GM12878 (cell line): ENCODE data around the gene LGALSL. TPM values are rescaled to one million over a fixed set of nuclear protein-coding genes. Genes with fewer than 3 reads are reported as not detected.

Source experiments
- ATAC-seq: fragments of 200-7000 bp; cut with Tn5 transposase; 3 replicates; pipeline ENCODE4 v1.9.1; 2020; ENCODE audit warnings: mild to moderate bottlenecking, moderate library complexity
- BruUV-seq: library from RNA; stranded (reverse); fragments of 400-500 nt; replicated peaks from 2 replicates; lab custom pipeline; 2021; lab: Mats Ljungman, UMichigan
- CTCF ChIA-PET: fragments of 300-600 bp; sonication (Branson Sonifier 250); formaldehyde crosslinking; extraction: SDS; loops from one replicate; lab custom pipeline; 2021; ENCODE audit warnings: inconsistent platforms; lab: Yijun Ruan, JAX
- POLR2A ChIA-PET: fragments of 350-600 bp; formaldehyde crosslinking; extraction: SDS; loops from one replicate; lab custom pipeline; 2021; ENCODE audit warnings: inconsistent platforms; lab: Charles Lee
- RAD21 ChIA-PET: fragments of 300-600 bp; sonication (Branson Sonifier 250); formaldehyde crosslinking; loops from one replicate; lab custom pipeline; 2023; ENCODE audit warnings: antibody characterized with exemption; ENCODE audit not compliant: unreplicated experiment; lab: Charles Lee
- SMC1A ChIA-PET: fragments of 300-600 bp; sonication (Branson Sonifier 250); formaldehyde crosslinking; loops from one replicate; lab custom pipeline; 2023; ENCODE audit not compliant: unreplicated experiment, uncharacterized antibody; lab: Charles Lee
- DNase-seq: peaks from one replicate; pipeline ENCODE4 v3.0.0-alpha.2; 2011; ENCODE audit warnings: low read depth, low spot score
- FAIRE-seq: peaks from 3 replicates; lab custom pipeline; 2011; peaks lifted over from hg19 to GRCh38; lab: Jason Lieb, UNC
- H2AFZ ChIP-seq: 2 replicates; pipeline ENCODE4 v1.6.0; 2011; ENCODE audit warnings: low read depth, low read length, control low read depth; ENCODE audit not compliant: control insufficient read depth
- H3K27ac ChIP-seq: 2 replicates; pipeline ENCODE4 v1.5.1; 2011; ENCODE audit warnings: control low read depth; ENCODE audit not compliant: control insufficient read depth, insufficient read depth
- H3K27me3 ChIP-seq, 2 experiments: replicated peaks in 1 of 2; 2 replicates each; pipeline versions ENCODE4 v1.6.0 to v1.6.1; 2011; ENCODE audit warnings: low read length in 1 of 2; ENCODE audit not compliant: control insufficient read depth in 2 of 2, insufficient read depth in 2 of 2
- H3K36me3 ChIP-seq, 2 experiments: 2 replicates each; pipeline ENCODE4 v1.5.1; 2011; ENCODE audit warnings: low read length in 1 of 2; ENCODE audit not compliant: control insufficient read depth in 2 of 2, insufficient read depth in 2 of 2
- H3K4me1 ChIP-seq: 2 replicates; pipeline ENCODE4 v1.6.1; 2011; ENCODE audit warnings: mild to moderate bottlenecking, low read length, moderate library complexity, mixed read lengths; ENCODE audit not compliant: control insufficient read depth, insufficient read depth
- H3K4me2 ChIP-seq: 2 replicates; pipeline ENCODE4 v1.6.0; 2011; ENCODE audit warnings: control low read depth; ENCODE audit not compliant: control insufficient read depth, insufficient read depth
- H3K4me3 ChIP-seq: fragments of 200-600 bp; sonication (generic); 2 replicates; pipeline ENCODE4 v1.5.1; 2016
- H3K79me2 ChIP-seq: 2 replicates; pipeline ENCODE4 v1.6.0; 2011; ENCODE audit warnings: low read length; ENCODE audit not compliant: control insufficient read depth, insufficient read depth
- H3K9ac ChIP-seq: 2 replicates; pipeline ENCODE4 v1.8.0; 2011; ENCODE audit warnings: low read length, control low read depth, mixed read lengths; ENCODE audit not compliant: control insufficient read depth, insufficient read depth
- H3K9me3 ChIP-seq: replicated peaks from 3 replicates; pipeline ENCODE4 v1.5.1; 2011; ENCODE audit warnings: mild to moderate bottlenecking, low read length; ENCODE audit not compliant: control insufficient read depth, insufficient read depth
- H4K20me1 ChIP-seq: 2 replicates; pipeline ENCODE4 v1.6.0; 2011; ENCODE audit not compliant: control insufficient read depth, insufficient read depth
- BHLHE40 ChIP-seq, 2 experiments: fragments of 450-650 bp in 1 of 2; IDR thresholded peaks; 2 replicates each; pipeline ENCODE4 v1.6.1; 2011 to 2017; ENCODE audit warnings: low read depth in 2 of 2, borderline replicate concordance in 1 of 2, improper control_type of control experiment in 1 of 2, low read length in 1 of 2, mild to moderate bottlenecking in 1 of 2
- FOS ChIP-seq: IDR thresholded peaks from 3 replicates; pipeline ENCODE4 v1.6.1; 2011; ENCODE audit warnings: borderline replicate concordance; ENCODE audit not compliant: insufficient read length; ENCODE audit errors: extremely low read depth
- HDGF ChIP-seq: fragments of 450-650 bp; IDR thresholded peaks from 2 replicates; pipeline ENCODE4 v1.6.1; 2016; ENCODE audit warnings: antibody characterized with exemption
- IKZF1 ChIP-seq: fragments of 450-650 bp; conservative IDR thresholded peaks from 2 replicates; pipeline ENCODE4 v1.6.1; 2017; ENCODE audit warnings: antibody characterized with exemption, mild to moderate bottlenecking
- IKZF2 ChIP-seq, 2 experiments: fragments of 450-650 bp; IDR thresholded peaks; 2 replicates each; pipeline ENCODE4 v1.6.1; 2017; ENCODE audit warnings: mild to moderate bottlenecking in 2 of 2, moderate library complexity in 2 of 2
- IRF4 ChIP-seq: IDR thresholded peaks from 2 replicates; pipeline ENCODE4 v1.6.1; 2011; ENCODE audit warnings: low read depth, low read length
- NR2C1 ChIP-seq: fragments of 450-650 bp; IDR thresholded peaks from 2 replicates; pipeline ENCODE4 v1.6.1; 2017; ENCODE audit warnings: antibody characterized with exemption, mild to moderate bottlenecking, moderate library complexity
- NRF1 ChIP-seq: conservative IDR thresholded peaks from 2 replicates; pipeline ENCODE4 v1.6.1; 2011; ENCODE audit warnings: mild to moderate bottlenecking, low read depth, low read length, improper control_type of control experiment
- RCOR1 ChIP-seq: conservative IDR thresholded peaks from 2 replicates; pipeline ENCODE4 v1.6.1; 2012; ENCODE audit warnings: low read depth, low read length, improper control_type of control experiment
- SMAD5 ChIP-seq: IDR thresholded peaks from 2 replicates; pipeline ENCODE4 v1.6.1; 2016; ENCODE audit warnings: antibody characterized with exemption, low read depth
- SMC3 ChIP-seq: IDR thresholded peaks from 2 replicates; pipeline ENCODE4 v1.6.1; 2011; ENCODE audit warnings: low read length, improper control_type of control experiment, borderline replicate concordance
- SPI1 ChIP-seq: IDR thresholded peaks from 2 replicates; pipeline ENCODE4 v1.6.1; 2011; ENCODE audit warnings: low read depth, mild to moderate bottlenecking, low read length, moderate library complexity, borderline replicate concordance; ENCODE audit not compliant: insufficient read depth
- USF1 ChIP-seq: IDR thresholded peaks from 2 replicates; pipeline ENCODE4 v1.6.1; 2011; ENCODE audit warnings: borderline replicate concordance, low read depth, mild to moderate bottlenecking, moderate library complexity, mixed read lengths, low read length; ENCODE audit not compliant: insufficient read depth; ENCODE audit errors: extremely low read length
- USF2 ChIP-seq: IDR thresholded peaks from 2 replicates; pipeline ENCODE4 v1.6.1; 2011; ENCODE audit warnings: low read depth, low read length, improper control_type of control experiment, borderline replicate concordance
- WGBS: methylation state at CpG from one replicate; pipeline ENCODE4 v1.1.6; 2016; ENCODE audit warnings: low lambda C conversion rate; ENCODE audit not compliant: insufficient replicate concordance, insufficient coverage; ENCODE audit errors: missing lambda C conversion rate; 5-methylcytosine and 5-hydroxymethylcytosine counted together
- in situ Hi-C: fragments of 300-500 bp; cut with MboI; formaldehyde crosslinking; loops from 9 replicates; pipeline ENCODE4 v1.14.3; 2018; ENCODE audit warnings: mixed read lengths
- intact Hi-C: fragments of 100-400 bp; cut with micrococcal nuclease; formaldehyde crosslinking; loops from one replicate; pipeline ENCODE4 v1.14.2; 2022; ENCODE audit not compliant: unreplicated experiment
- polyA plus RNA-seq, 11 experiments: library from polyadenylated mRNA; depleted of rRNA in 4 of 11; unstranded in 6 of 11; stranded (reverse) in 5 of 11; fragments of >200 nt; fragmentation: Nextera tagmentation in 4 of 11; fragmentation: Illumina TruSeq in 1 of 11; extraction: Ambion mirVana in 4 of 11; extraction: Trizol in 1 of 11; gene quantifications; 1 replicate in 1 of 11; 2 replicates in 10 of 11; pipeline versions ENCODE4 v1.2.1 to v1.2.3, GENCODE V29; 2011 to 2016; ENCODE audit warnings: inconsistent platforms in 2 of 11, missing spikeins in 2 of 11, low read depth in 1 of 11
- total RNA-seq, 4 experiments: library from RNA; depleted of rRNA in 3 of 4; stranded (reverse); fragments of >200 nt in 3 of 4; fragmentation: Illumina TruSeq in 1 of 4; extraction: Trizol in 1 of 4; gene quantifications; 2 replicates each; pipeline versions ENCODE4 v1.2.1 to v1.2.3, GENCODE V29; 2013 to 2021
- TF ChIP-seq, protein P1 (sequence below): IDR thresholded peaks from 2 replicates; pipeline ENCODE4 v1.6.1; 2011; ENCODE audit warnings: mild to moderate bottlenecking, low read depth, low read length, moderate library complexity; ENCODE audit not compliant: insufficient replicate concordance

Gene LGALSL
- total and polyA plus RNA-seq, 10 of the 15 experiments (the other 5 are each of a cell fraction or from before 2014, with no cell fraction given): 3.3 to 9.1 (median 4.9) TPM

GRCh38 chr2:64491426-64491825 is 37.5 kb downstream of the LGALSL start (continued):
- TF ChIP-seq, protein P1, sequence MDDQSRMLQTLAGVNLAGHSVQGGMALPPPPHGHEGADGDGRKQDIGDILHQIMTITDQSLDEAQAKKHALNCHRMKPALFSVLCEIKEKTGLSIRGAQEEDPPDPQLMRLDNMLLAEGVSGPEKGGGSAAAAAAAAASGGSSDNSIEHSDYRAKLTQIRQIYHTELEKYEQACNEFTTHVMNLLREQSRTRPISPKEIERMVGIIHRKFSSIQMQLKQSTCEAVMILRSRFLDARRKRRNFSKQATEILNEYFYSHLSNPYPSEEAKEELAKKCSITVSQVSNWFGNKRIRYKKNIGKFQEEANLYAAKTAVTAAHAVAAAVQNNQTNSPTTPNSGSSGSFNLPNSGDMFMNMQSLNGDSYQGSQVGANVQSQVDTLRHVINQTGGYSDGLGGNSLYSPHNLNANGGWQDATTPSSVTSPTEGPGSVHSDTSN: no peak
- TF ChIP-seq HDGF (no peak), NRF1 (no peak), RCOR1 (no peak)

GRCh38 chr2:64492272-64492671 is 38.3 kb downstream of the LGALSL start:
- Histone ChIP-seq H3K4me2 (no peak overlapping the region), H3K27ac (no peak overlapping the region), H3K4me1 (peaks cover 5% of the 10 kb centered on the region), H3K36me3 (no peaks in the 10 kb centered on the region), H3K9me3 (no peaks in the 10 kb centered on the region), H2AFZ (no peak overlapping the region), H3K27me3 (no peaks in the 10 kb centered on the region; a peak in 2 of 4 replicates), H4K20me1 (no peaks in the 10 kb centered on the region), H3K79me2 (no peaks in the 10 kb centered on the region), H3K4me3 (no peak overlapping the region), H3K9ac (no peak overlapping the region)
- in situ Hi-C loops: no loop called here
- ChIA-PET POLR2A (interaction anchor here (0.6 kb wide), 1 partner anchor 135 kb away, joined by 4 read pairs; no protein-coding TSS in a partner anchor), CTCF (interaction anchor here (12.8 kb wide), 1 partner anchor 163 kb away, joined by 467 read pairs; no protein-coding TSS in a partner anchor), RAD21 (interaction anchor here (14.6 kb wide), 1 partner anchor 163 kb away, joined by 240 read pairs; no protein-coding TSS in a partner anchor), SMC1A (interaction anchor here (14.7 kb wide), 1 partner anchor 163 kb away, joined by 300 read pairs; no protein-coding TSS in a partner anchor)
- no TSS peak for BruUV-seq
- no peak for TF ChIP-seq FOS
- TF ChIP-seq NR2C1: no peak
- TF ChIP-seq SPI1: no peak
- TF ChIP-seq USF1: no peak
- TF ChIP-seq SMAD5: no peak
- no peak for TF ChIP-seq IKZF1
- TF ChIP-seq SMC3: no peak
- no peak for TF ChIP-seq IRF4
- no peak for TF ChIP-seq IKZF2 (IDR thresholded peaks at IDR 0.05)
- no peak for TF ChIP-seq BHLHE40 (IDR thresholded peaks at IDR 0.05; ENCODE audit: borderline replicate concordance in 1 of 2, low read depth in 2 of 2, low read length in 1 of 2)
- no peak for TF ChIP-seq USF2
- DNase-seq: no peak
- 43% methylated on average over 3 of the region's 3 CpGs for WGBS
- ATAC-seq: no peak
- FAIRE-seq: no peak
- intact Hi-C loops: no loop called here
